IPS DF 6.9 (cell line): Measurements from ENCODE around the gene RB1.

Source experiments
- DNase-seq: peaks from one replicate; pipeline ENCODE4 v3.0.0-alpha.2; 2013; ENCODE audit warnings: low read depth, low spot score
- H3K27ac ChIP-seq: one replicate; pipeline ENCODE4 v1.5.1; 2013; ENCODE audit warnings: low read length, control low read depth
- H3K27me3 ChIP-seq: 2 replicates; pipeline ENCODE4 v1.6.1; 2013; ENCODE audit warnings: mild to moderate bottlenecking, low read length; ENCODE audit not compliant: control insufficient read depth, insufficient read depth
- H3K36me3 ChIP-seq: 2 replicates; pipeline ENCODE4 v1.6.1; 2013; ENCODE audit warnings: low read length; ENCODE audit not compliant: control insufficient read depth, insufficient read depth
- H3K4me1 ChIP-seq: 2 replicates; pipeline ENCODE4 v1.6.1; 2013; ENCODE audit warnings: low read length; ENCODE audit not compliant: control insufficient read depth, insufficient read depth
- H3K4me3 ChIP-seq: 2 replicates; pipeline ENCODE4 v1.5.1; 2013; ENCODE audit warnings: mild to moderate bottlenecking, low read length
- H3K9me3 ChIP-seq: 2 replicates; pipeline ENCODE4 v1.6.1; 2013; ENCODE audit warnings: low read length, inconsistent platforms; ENCODE audit not compliant: control insufficient read depth, insufficient read depth
- WGBS: extraction: QIAGEN DNeasy Blood & Tissue Kit; methylation state at CpG from one replicate; pipeline ENCODE4 v1.1.7; 2013; ENCODE audit warnings: mixed read lengths, missing lambda C conversion rate; ENCODE audit not compliant: insufficient read length, insufficient coverage; 5-methylcytosine and 5-hydroxymethylcytosine counted together

Gene RB1

DNA sequence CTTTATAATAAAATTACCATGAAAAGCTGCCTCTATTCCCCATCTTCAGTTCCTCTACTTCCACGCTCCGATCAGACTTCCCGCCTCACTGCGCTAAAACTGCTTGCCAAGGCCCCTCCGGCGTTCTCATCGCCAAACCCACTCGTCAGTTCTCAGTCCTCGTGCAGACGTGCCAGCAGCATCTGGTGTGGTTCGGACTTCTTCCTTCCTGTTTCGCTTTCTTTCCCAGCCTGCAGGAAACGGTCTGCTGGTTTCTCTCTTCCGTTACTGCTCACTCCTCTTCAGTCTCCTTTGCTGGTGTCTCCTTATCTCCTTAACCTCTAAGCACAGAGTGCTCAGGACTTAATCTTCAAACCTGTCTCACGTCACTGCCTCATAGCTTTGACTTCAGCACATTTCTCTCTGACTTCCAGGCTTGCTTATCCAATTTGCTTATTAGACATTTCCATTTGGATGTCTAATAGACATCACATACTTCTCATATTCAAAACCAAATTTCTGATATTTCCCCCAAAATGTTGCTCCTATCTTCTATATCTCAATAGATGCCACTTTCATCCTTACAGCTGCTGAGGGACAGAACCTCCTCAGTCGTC lies 189.0 kb downstream of the RB1 start:
- WGBS, result 100% methylated on average over 2 of the region's 16 CpGs
- Histone ChIP-seq H3K9me3 (no peaks in the 10 kb centered on the region), H3K27ac (no peak overlapping the region), H3K36me3 (no peaks in the 10 kb centered on the region), H3K4me3 (no peak overlapping the region), H3K4me1 (no peaks in the 10 kb centered on the region), H3K27me3 (no peaks in the 10 kb centered on the region)
- no peak for DNase-seq

DNA sequence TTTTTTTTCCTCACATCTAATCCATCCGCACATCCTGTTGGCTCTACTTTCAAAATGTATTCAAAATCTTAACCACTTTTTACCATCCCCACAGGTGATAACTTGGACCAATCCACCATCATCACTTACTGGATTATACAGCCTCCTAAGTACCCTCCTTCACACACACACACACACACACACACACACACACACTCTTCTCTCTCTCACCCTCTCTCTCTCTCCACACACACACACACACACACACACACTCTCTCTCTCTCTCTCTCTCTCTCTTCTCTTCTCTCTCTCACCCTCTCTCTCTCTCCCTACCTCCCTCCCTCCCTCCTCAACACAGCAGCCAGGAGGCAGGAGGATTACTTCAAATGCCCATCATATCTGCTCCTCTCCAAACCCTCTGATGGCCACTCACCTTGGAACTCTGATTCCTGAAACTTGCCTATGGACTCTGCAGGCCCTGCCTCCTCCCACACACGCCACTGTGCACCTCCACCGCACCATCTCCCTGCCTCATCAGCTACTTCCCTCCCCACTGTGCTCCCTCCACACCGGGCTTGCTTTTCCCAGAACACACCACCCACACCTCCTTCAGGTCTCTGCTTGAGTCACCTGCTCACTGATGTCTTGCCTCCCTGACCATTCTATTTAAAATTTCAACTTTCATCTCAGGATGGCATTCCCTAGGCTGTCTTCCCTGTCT lies 189.7 kb downstream of the RB1 start:
- Histone ChIP-seq H3K4me1 (no peaks in the 10 kb centered on the region), H3K9me3 (no peaks in the 10 kb centered on the region), H3K36me3 (no peaks in the 10 kb centered on the region), H3K27me3 (no peaks in the 10 kb centered on the region), H3K27ac (no peak overlapping the region), H3K4me3 (no peak overlapping the region)
- DNase-seq, result no peak
- WGBS, result 100% methylated on average over 1 of the region's 4 CpGs

DNA sequence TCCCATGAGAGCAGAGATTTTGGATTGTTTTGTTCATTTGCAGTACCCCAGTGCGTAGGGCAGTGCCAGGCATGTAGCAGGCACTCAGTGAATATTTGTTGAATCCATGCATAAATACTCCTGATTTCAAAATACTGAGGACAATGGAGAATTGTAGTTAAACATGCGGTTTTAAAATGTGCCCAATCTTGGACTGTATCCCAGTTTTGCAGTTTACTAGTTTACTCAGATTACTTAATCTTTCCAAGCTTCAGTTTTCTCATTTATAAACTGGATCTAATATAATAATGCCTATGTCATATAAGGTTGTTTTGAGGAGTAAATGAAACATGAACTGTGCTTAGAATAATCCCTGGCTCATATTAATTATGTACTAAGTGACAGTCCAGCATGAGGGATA lies 190.3 kb downstream of the RB1 start:
- H3K27ac ChIP-seq, result no peak overlapping the region

DNA sequence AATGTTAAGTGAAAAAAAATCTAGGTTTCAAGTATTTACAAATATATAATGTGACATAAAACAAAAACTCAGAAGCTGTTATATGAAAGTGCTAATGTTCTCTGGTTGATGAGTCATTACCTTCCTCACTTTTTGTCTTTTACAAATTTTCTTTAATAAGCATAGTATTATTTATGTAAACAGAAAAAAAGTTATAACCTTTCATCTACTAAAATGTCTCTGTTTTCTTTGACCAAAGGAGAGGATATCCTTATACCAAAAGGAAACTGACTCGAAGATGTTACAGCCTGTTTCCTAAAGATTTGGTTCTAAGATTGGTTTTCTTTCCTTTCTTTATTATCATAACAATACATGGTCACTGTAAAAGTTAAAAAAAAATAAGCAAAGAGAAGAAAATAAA lies 191.3 kb downstream of the RB1 start:
- DNase-seq, result no peak
- Histone ChIP-seq H3K9me3 (no peaks in the 10 kb centered on the region), H3K27ac (no peak overlapping the region), H3K4me1 (no peaks in the 10 kb centered on the region), H3K36me3 (no peaks in the 10 kb centered on the region), H3K27me3 (no peaks in the 10 kb centered on the region), H3K4me3 (no peak overlapping the region)
- WGBS, result no CpG with 5 or more reads among the region's 1 CpG

More for the DNA sequence above, 190.3 kb downstream of the RB1 start:
- Histone ChIP-seq H3K4me3 (no peak overlapping the region), H3K9me3 (no peaks in the 10 kb centered on the region), H3K36me3 (no peaks in the 10 kb centered on the region), H3K27me3 (no peaks in the 10 kb centered on the region), H3K4me1 (no peaks in the 10 kb centered on the region)
- no peak for DNase-seq
- no CpG with 5 or more reads among the region's 2 CpGs for WGBS

DNA sequence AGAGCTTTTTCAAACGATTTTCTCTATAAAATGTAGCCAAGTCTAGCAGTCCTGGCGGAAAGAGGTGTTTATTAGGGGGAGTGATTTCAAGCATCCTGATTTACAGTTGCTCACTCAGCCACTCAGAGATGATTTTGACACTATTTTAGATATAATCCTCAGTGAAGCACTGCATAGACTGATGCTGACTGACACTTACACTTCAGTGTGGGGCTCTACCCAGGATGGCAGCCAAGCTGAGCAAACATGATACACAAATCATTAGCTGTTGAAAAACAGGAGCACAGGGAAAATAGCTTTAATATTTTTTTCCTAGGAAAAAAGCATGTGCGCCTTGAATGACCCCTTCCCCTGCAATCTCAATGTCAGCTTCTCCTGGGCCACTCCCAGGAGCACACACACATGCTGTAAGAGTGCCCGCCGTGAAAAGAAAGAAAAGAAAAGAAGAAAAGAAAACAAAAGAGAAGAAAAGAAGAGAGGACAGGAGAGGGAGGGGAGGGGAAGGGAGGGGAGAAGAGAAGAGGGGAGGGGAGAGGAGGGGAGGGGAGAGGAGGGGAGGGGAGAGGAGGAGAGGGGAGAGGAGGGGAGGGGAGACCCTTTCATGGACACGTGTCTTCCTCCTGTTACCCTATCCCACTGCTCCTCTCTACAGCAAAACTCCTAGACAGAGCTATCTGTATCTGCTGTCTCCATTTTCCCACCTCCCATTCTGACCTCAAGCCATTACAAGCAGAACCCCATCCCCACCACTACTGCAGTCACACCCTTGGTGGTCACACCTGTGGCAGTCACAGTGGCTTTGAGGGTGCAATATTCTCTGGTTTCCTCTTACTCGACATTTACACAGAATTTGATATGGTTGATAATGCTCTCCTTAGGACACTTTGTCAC lies 193.0 kb downstream of the RB1 start:
- WGBS, result no CpG with 5 or more reads among the region's 7 CpGs
- Histone ChIP-seq H3K4me1 (no peaks in the 10 kb centered on the region), H3K4me3 (no peak overlapping the region), H3K27ac (no peak overlapping the region), H3K9me3 (no peaks in the 10 kb centered on the region), H3K36me3 (no peaks in the 10 kb centered on the region), H3K27me3 (no peaks in the 10 kb centered on the region)
- no peak for DNase-seq

DNA sequence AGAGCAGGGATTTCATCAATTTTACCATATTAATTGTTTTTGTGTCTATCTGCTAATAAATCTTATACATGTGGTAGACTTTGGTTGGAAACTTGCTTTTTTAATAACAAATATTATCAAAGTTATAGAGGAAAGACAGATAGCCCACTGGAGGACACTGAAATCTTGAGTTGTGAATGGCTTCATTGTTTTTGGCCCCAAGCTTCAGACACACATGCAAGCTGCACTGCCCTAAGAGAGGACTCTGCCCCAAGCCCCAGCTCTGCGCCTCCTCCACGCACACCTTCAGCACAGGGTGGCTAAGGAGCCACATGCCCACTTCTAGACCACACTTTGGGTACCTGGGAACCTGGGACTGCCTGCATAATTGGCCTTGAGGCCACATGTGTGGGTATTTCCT lies 194.1 kb downstream of the RB1 start:
- Histone ChIP-seq H3K36me3 (no peaks in the 10 kb centered on the region), H3K27me3 (no peaks in the 10 kb centered on the region), H3K27ac (no peak overlapping the region), H3K4me1 (no peaks in the 10 kb centered on the region), H3K9me3 (no peaks in the 10 kb centered on the region), H3K4me3 (no peak overlapping the region)
- DNase-seq, result no peak
- WGBS, result no CpG with 5 or more reads among the region's 2 CpGs

DNA sequence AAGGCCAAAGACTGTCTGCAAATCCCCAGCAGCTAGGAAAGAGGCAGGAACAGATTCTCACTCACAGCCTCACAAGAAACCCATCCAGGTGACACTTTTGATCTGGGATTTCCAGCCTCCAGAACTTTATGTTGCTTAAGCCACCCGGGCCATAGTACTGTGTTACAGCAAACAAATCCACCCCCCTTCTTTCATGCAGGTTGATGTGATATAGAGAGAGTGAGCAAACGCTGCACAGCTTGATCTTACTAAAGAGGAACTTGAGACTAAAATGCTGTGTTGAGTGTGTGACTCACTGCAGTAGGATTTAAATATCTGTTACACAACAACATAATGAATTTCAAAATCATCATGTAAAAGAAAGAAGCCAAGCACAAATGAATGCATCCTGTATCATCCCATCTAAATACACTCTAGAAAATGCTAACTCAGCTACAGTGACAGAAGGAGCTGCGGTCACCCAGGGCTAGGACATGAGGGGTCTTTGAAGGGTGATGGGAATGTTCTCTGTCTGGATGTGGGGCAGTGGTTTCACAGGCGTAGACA lies 197.2 kb downstream of the RB1 start:
- H3K4me3 ChIP-seq, result no peak overlapping the region
- no peak for DNase-seq
- no peaks in the 10 kb centered on the region for H3K36me3 ChIP-seq
- no peaks in the 10 kb centered on the region for H3K9me3 ChIP-seq
- no peak overlapping the region for H3K27ac ChIP-seq
- H3K4me1 ChIP-seq, result no peaks in the 10 kb centered on the region
- H3K27me3 ChIP-seq, result no peaks in the 10 kb centered on the region
- no CpG with 5 or more reads among the region's 4 CpGs for WGBS

DNA sequence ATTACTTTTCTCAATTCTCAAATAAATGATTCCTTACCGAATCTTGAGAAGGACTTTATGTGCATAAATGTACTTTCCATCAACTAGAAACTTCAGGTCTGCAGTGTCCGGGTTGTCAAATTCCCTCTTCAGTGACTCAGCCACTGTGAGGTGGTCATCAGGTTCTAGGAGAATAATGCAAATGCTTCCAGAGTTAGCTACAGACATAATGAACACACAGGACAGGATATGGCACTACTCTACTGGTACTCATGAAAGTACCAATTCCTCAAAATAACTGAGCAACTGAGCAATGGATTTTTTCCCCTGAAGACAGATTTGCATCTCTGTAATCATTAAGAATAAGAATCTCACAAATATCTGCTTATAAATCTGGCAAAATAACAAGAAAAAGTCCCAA lies 198.2 kb downstream of the RB1 start:
- DNase-seq, result no peak
- no peaks in the 10 kb centered on the region for H3K36me3 ChIP-seq
- no peaks in the 10 kb centered on the region for H3K27me3 ChIP-seq
- no peak overlapping the region for H3K4me3 ChIP-seq
- WGBS, result no CpG with 5 or more reads among the region's 2 CpGs
- no peak overlapping the region for H3K27ac ChIP-seq
- H3K4me1 ChIP-seq, result no peaks in the 10 kb centered on the region
- H3K9me3 ChIP-seq, result no peaks in the 10 kb centered on the region

DNA sequence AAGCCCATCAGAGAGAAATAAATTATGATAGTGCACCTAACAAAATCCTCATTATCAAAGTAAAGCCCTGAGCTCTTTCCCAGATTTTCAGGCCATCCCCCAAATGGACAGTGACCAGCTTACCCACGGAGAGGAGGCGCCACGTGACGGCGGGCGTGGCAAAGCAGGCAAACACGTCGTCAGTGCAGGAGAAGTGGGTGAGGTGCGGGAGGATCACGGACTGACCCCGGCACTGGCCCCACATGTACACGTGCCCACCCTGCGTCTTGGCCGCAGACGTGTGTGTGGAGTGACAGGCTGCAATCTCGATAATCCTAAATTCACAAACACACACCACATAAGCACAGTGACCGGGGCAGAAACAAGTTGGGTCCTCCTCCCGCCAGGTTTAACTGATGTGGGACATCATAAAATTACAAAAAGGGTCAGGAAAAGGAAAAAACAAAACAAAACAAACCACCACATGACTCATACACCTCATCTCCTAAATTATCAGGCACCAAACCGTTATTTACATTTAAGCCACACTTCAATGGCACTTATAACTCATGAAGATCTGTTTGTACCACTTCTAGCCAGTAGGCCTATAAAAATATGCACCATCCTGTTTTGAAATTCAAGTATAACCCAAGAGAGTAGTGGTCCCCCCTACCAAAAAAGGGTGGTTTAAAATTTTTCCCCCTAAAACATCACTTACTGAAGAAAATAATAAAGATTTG lies 199.2 kb downstream of the RB1 start:
- H3K9me3 ChIP-seq, result no peaks in the 10 kb centered on the region
- H3K4me1 ChIP-seq, result no peaks in the 10 kb centered on the region
- no peak for DNase-seq
- no peak overlapping the region for H3K27ac ChIP-seq
- no CpG with 5 or more reads among the region's 19 CpGs for WGBS
- no peaks in the 10 kb centered on the region for H3K36me3 ChIP-seq
- H3K4me3 ChIP-seq, result no peak overlapping the region
- H3K27me3 ChIP-seq, result no peaks in the 10 kb centered on the region

DNA sequence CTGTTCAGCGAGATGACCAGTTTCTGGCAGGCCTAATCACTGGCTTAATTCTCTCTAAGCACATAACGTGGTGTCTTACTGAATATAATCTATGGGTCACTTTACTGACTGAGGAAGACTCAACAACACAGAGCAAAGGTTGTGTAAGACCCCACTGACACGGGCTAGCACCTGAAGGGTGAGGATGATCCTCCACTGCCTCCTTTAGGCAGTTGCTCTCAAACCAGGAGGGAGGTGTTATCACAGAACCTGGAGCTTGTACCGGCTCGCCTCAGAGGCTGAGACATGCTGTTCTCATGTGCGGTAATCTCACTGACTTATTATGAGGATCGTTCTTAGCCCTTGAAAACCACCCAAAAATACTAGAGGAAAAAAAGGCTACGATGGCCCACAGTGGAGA lies 201.1 kb downstream of the RB1 start:
- Histone ChIP-seq H3K4me3 (no peak overlapping the region), H3K9me3 (no peaks in the 10 kb centered on the region), H3K27me3 (no peaks in the 10 kb centered on the region), H3K4me1 (no peaks in the 10 kb centered on the region), H3K27ac (no peak overlapping the region), H3K36me3 (no peaks in the 10 kb centered on the region)
- no CpG with 5 or more reads among the region's 8 CpGs for WGBS
- no peak for DNase-seq
